GM23338 (cell line): ENCODE data around the gene KRT84. TPM values are rescaled to one million over a fixed set of nuclear protein-coding genes. Genes with fewer than 3 reads are reported as not detected.

Source experiments
- ATAC-seq: fragments of 200-7000 bp; cut with Tn5 transposase; 3 replicates; pipeline ENCODE4 v1.9.1; 2020
- DNase-seq: peaks from one replicate; pipeline ENCODE4 v3.0.0-alpha.2; 2015; ENCODE audit warnings: low spot score
- H2AFZ ChIP-seq: fragments of 200-600 bp; sonication (generic); 2 replicates; pipeline ENCODE4 v1.8.0; 2016; ENCODE audit warnings: antibody characterized with exemption, mild to moderate bottlenecking, moderate library complexity
- H3F3A ChIP-seq: fragments of 200-600 bp; sonication (generic); replicated peaks from 2 replicates; pipeline ENCODE4 v1.8.0; 2017; ENCODE audit warnings: antibody characterized with exemption, mixed run types, low read depth
- H3K27ac ChIP-seq: fragments of 200-600 bp; sonication (generic); 2 replicates; pipeline ENCODE4 v1.6.1; 2016; ENCODE audit warnings: low read depth
- H3K27me3 ChIP-seq: fragments of 200-600 bp; sonication (generic); 2 replicates; pipeline ENCODE4 v1.8.0; 2016; ENCODE audit warnings: mild to moderate bottlenecking, mixed run types, moderate library complexity; ENCODE audit not compliant: insufficient read depth
- H3K36me3 ChIP-seq: fragments of 200-600 bp; sonication (generic); 2 replicates; pipeline ENCODE4 v1.8.0; 2016; ENCODE audit warnings: mild to moderate bottlenecking; ENCODE audit not compliant: insufficient read depth
- H3K4me1 ChIP-seq: fragments of 200-600 bp; sonication (generic); 2 replicates; pipeline ENCODE4 v1.8.0; 2016; ENCODE audit warnings: mild to moderate bottlenecking, moderate library complexity; ENCODE audit not compliant: insufficient read depth
- H3K4me2 ChIP-seq: fragments of 200-600 bp; sonication (generic); 2 replicates; pipeline ENCODE4 v1.7.1; 2017; ENCODE audit warnings: mixed run types
- H3K4me3 ChIP-seq: fragments of 200-600 bp; sonication (generic); 2 replicates; pipeline ENCODE4 v1.6.1; 2016; ENCODE audit warnings: mixed run types
- H3K79me2 ChIP-seq: fragments of 200-600 bp; sonication (generic); replicated peaks from 2 replicates; pipeline ENCODE4 v1.8.0; 2017; ENCODE audit warnings: mild to moderate bottlenecking; ENCODE audit not compliant: insufficient read depth
- H3K9me2 ChIP-seq: fragments of 200-600 bp; sonication (generic); 2 replicates; pipeline ENCODE4 v1.8.0; 2017; ENCODE audit not compliant: insufficient read depth
- H4K20me1 ChIP-seq: fragments of 200-600 bp; sonication (generic); replicated peaks from 2 replicates; pipeline ENCODE4 v1.8.0; 2017; ENCODE audit warnings: mild to moderate bottlenecking; ENCODE audit not compliant: insufficient read depth
- H3K27ac Mint-ChIP-seq: 2 replicates; pipeline ENCODE4 v1.8.0; 2020; ENCODE audit warnings: inconsistent platforms, mild to moderate bottlenecking, moderate library complexity, mixed read lengths
- H3K27me3 Mint-ChIP-seq: 3 replicates; pipeline ENCODE4 v1.8.0; 2022; ENCODE audit warnings: low read depth, mild to moderate bottlenecking, moderate library complexity, mixed read lengths, inconsistent platforms; ENCODE audit not compliant: insufficient read depth, poor library complexity
- H3K36me3 Mint-ChIP-seq: 3 replicates; pipeline ENCODE4 v1.8.0; 2021; ENCODE audit warnings: low read depth, mild to moderate bottlenecking, inconsistent platforms, moderate library complexity, mixed read lengths
- H3K4me1 Mint-ChIP-seq: 3 replicates; pipeline ENCODE4 v1.8.0; 2020; ENCODE audit warnings: mild to moderate bottlenecking, inconsistent platforms, mixed read lengths
- H3K4me3 Mint-ChIP-seq: 3 replicates; pipeline ENCODE4 v1.8.0; 2021; ENCODE audit warnings: moderate library complexity, mild to moderate bottlenecking, inconsistent platforms, mixed read lengths
- H3K9me3 Mint-ChIP-seq: 3 replicates; pipeline ENCODE4 v1.8.0; 2020; ENCODE audit warnings: moderate library complexity, mild to moderate bottlenecking, inconsistent platforms, mixed read lengths
- CREB1 ChIP-seq: fragments of 250-450 bp; sonication (Bioruptor Pico); IDR thresholded peaks from 2 replicates; pipeline ENCODE4 v1.5.0; 2020; ENCODE audit warnings: low read depth, mild to moderate bottlenecking, moderate library complexity
- CTCF ChIP-seq, 2 experiments: fragments of 200-600 bp in 1 of 2; sonication (generic) in 1 of 2; conservative IDR thresholded peaks; 2 replicates each; pipeline versions ENCODE4 v1.5.1 to v1.6.1; 2016 to 2017; ENCODE audit warnings: antibody characterized with exemption in 2 of 2, low read depth in 2 of 2, mild to moderate bottlenecking in 2 of 2, moderate library complexity in 1 of 2
- EZH2 ChIP-seq: fragments of 200-600 bp; sonication (generic); IDR thresholded peaks from one replicate; pipeline ENCODE4 v1.8.0; 2017; ENCODE audit warnings: antibody characterized with exemption, mild to moderate bottlenecking, low read depth; ENCODE audit not compliant: unreplicated experiment
- JUNB ChIP-seq: IDR thresholded peaks from one replicate; pipeline ENCODE4 v1.6.1; 2016; ENCODE audit warnings: antibody characterized with exemption; ENCODE audit not compliant: unreplicated experiment
- NANOG ChIP-seq: IDR thresholded peaks from 2 replicates; pipeline ENCODE4 v1.6.1; 2016; ENCODE audit warnings: antibody characterized with exemption, borderline replicate concordance
- POLR2AphosphoS5 ChIP-seq: IDR thresholded peaks from 2 replicates; pipeline ENCODE4 v1.6.1; 2016; ENCODE audit warnings: antibody characterized with exemption, low read depth
- STAT1 ChIP-seq: IDR thresholded peaks from one replicate; pipeline ENCODE4 v1.6.1; 2016; ENCODE audit warnings: antibody characterized with exemption; ENCODE audit not compliant: unreplicated experiment
- ZNF114 ChIP-seq: fragments of 250-450 bp; sonication (Bioruptor Pico); IDR thresholded peaks from 2 replicates; pipeline ENCODE4 v1.5.0; 2020; ENCODE audit warnings: mild to moderate bottlenecking, moderate library complexity
- ZNF331 ChIP-seq: fragments of 250-450 bp; sonication (Bioruptor Pico); IDR thresholded peaks from 2 replicates; pipeline ENCODE4 v1.5.0; 2020; ENCODE audit warnings: low read depth, mild to moderate bottlenecking, moderate library complexity
- polyA plus RNA-seq: library from polyadenylated mRNA; unstranded; fragments of >200 nt; fragmentation: Nextera tagmentation; extraction: Ambion mirVana; gene quantifications from 2 replicates; pipeline ENCODE4 v1.2.1, GENCODE V29; 2016
- total RNA-seq: library from RNA; depleted of rRNA; stranded (reverse); fragments of >200 nt; shearing (Covaris generic); gene quantifications from 2 replicates; pipeline ENCODE4 v1.2.3, GENCODE V29; 2014
- TF ChIP-seq, protein P1 (sequence below): IDR thresholded peaks from 2 replicates; pipeline ENCODE4 v1.6.1; 2016; ENCODE audit warnings: antibody characterized with exemption
- TF ChIP-seq, protein P2 (sequence below): IDR thresholded peaks from one replicate; pipeline ENCODE4 v1.6.1; 2018; ENCODE audit warnings: antibody characterized with exemption; ENCODE audit not compliant: unreplicated experiment

KRT84 gene
- total and polyA plus RNA-seq, 2 experiments from 2014 or later: not detected

DNA sequence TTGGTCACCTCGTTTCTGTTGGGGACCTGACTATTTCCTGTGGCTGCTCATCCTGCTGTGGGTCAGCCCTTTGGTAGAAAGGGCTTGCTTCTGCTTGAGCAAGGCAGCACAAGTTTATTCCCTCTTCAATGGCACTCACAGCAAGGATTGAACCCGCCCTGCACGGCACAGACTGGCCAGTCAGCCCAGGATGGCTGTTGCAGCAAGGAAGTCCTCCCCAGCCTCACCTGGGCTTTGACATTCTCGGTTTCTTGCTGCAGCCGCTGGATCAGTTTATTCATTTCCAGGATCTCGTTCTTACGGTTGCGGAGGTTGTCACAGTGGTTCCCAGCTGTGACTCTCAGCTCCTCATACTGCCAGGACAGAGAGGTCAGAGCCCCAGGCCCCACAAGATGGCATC, 11.2 kb upstream of the KRT84 start:
- DNase-seq (no peak), ATAC-seq (no peak)
- H3K27me3 ChIP-seq: no peaks in the 10 kb centered on the region
- H3K27me3 Mint-ChIP-seq: peaks cover 3% of the 10 kb centered on the region
- no peaks in the 10 kb centered on the region; the same call in 2 of the 3 replicates for H3K4me1 Mint-ChIP-seq
- H3K4me3 Mint-ChIP-seq: no peak overlapping the region
- H3K36me3 ChIP-seq: no peaks in the 10 kb centered on the region
- H3K27ac ChIP-seq: no peak overlapping the region
- H3K79me2 ChIP-seq: no peaks in the 10 kb centered on the region
- no peaks in the 10 kb centered on the region; the same call in 1 of the 3 replicates for H3K9me3 Mint-ChIP-seq
- no peaks in the 10 kb centered on the region for H3K9me2 ChIP-seq
- no peak overlapping the region for H3K4me3 ChIP-seq
- H4K20me1 ChIP-seq: no peaks in the 10 kb centered on the region
- H3K4me2 ChIP-seq: no peak overlapping the region
- no peak for TF ChIP-seq ZNF331 (CRISPR knock-in tag)
- TF ChIP-seq STAT1: no peak
- no peak for TF ChIP-seq EZH2
- no peak for TF ChIP-seq ZNF114 (CRISPR knock-in tag)
- TF ChIP-seq JUNB: no peak
- no peak for TF ChIP-seq POLR2AphosphoS5
- H2AFZ ChIP-seq: no peak overlapping the region
- no peaks in the 10 kb centered on the region for H3K4me1 ChIP-seq
- H3F3A ChIP-seq: no peaks in the 10 kb centered on the region
- no peaks in the 10 kb centered on the region for H3K36me3 Mint-ChIP-seq
- H3K27ac Mint-ChIP-seq: no peak overlapping the region

DNA sequence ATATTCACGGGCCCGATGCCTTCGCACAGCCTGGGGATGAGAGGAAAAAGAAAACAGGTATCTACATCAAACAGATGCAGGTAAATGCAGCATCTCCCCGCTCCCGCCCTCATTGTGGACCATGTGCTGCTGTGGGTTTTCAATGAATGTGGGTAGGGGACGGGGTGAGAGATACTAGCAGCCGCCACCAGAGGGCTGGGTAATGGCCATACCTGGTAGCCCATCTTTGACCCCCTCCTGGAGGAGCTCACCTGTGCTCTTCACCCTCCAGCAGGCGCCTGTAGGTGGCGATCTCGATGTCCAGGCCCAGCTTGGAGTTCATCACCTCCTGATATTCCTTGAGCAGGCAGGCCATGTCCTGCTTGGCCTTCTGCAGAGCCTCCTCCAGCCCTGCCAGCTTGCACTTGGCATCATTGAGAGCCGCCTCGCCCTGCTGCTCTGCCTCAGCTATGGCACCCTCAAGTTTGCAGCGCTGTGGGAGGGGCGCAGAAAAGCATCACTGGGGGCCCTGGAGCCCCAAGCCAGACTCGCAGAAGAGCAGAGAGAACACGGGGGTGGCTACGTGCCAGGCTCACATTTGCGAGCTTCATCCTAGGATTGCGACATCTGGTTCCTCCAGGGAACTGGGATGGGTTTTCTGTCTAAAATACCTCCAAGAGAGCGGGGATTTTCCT, 10.4 kb upstream of the KRT84 start:
- Histone ChIP-seq H3K4me2 (no peak overlapping the region), H3K4me3 (no peak overlapping the region), H3K9me2 (no peaks in the 10 kb centered on the region), H3K36me3 (no peaks in the 10 kb centered on the region), H3F3A (no peaks in the 10 kb centered on the region), H3K27me3 (no peaks in the 10 kb centered on the region), H3K27ac (no peak overlapping the region), H2AFZ (peak overlapping the region; percentile 91), H3K4me1 (no peaks in the 10 kb centered on the region), H3K79me2 (no peaks in the 10 kb centered on the region), H4K20me1 (no peaks in the 10 kb centered on the region)
- Mint-ChIP-seq H3K27me3 (peaks cover 3% of the 10 kb centered on the region), H3K36me3 (no peaks in the 10 kb centered on the region), H3K27ac (no peak overlapping the region), H3K4me1 (no peaks in the 10 kb centered on the region; the same call in 2 of the 3 replicates), H3K9me3 (no peaks in the 10 kb centered on the region; the same call in 1 of the 3 replicates), H3K4me3 (no peak overlapping the region)
- DNase-seq: peak; percentile 96
- ATAC-seq: peak; percentile 98
- TF ChIP-seq CREB1 (CRISPR knock-in tag): peak; percentile 45; the same call in 1 of the 2 replicates
- peak; percentile 85 to 89 for TF ChIP-seq CTCF (conservative IDR thresholded peaks at IDR 0.05; ENCODE audit: low read depth in 2 of 2)
- no peak for TF ChIP-seq NANOG
- TF ChIP-seq, protein P1, sequence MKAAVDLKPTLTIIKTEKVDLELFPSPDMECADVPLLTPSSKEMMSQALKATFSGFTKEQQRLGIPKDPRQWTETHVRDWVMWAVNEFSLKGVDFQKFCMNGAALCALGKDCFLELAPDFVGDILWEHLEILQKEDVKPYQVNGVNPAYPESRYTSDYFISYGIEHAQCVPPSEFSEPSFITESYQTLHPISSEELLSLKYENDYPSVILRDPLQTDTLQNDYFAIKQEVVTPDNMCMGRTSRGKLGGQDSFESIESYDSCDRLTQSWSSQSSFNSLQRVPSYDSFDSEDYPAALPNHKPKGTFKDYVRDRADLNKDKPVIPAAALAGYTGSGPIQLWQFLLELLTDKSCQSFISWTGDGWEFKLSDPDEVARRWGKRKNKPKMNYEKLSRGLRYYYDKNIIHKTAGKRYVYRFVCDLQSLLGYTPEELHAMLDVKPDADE: no peak
- TF ChIP-seq, protein P2, sequence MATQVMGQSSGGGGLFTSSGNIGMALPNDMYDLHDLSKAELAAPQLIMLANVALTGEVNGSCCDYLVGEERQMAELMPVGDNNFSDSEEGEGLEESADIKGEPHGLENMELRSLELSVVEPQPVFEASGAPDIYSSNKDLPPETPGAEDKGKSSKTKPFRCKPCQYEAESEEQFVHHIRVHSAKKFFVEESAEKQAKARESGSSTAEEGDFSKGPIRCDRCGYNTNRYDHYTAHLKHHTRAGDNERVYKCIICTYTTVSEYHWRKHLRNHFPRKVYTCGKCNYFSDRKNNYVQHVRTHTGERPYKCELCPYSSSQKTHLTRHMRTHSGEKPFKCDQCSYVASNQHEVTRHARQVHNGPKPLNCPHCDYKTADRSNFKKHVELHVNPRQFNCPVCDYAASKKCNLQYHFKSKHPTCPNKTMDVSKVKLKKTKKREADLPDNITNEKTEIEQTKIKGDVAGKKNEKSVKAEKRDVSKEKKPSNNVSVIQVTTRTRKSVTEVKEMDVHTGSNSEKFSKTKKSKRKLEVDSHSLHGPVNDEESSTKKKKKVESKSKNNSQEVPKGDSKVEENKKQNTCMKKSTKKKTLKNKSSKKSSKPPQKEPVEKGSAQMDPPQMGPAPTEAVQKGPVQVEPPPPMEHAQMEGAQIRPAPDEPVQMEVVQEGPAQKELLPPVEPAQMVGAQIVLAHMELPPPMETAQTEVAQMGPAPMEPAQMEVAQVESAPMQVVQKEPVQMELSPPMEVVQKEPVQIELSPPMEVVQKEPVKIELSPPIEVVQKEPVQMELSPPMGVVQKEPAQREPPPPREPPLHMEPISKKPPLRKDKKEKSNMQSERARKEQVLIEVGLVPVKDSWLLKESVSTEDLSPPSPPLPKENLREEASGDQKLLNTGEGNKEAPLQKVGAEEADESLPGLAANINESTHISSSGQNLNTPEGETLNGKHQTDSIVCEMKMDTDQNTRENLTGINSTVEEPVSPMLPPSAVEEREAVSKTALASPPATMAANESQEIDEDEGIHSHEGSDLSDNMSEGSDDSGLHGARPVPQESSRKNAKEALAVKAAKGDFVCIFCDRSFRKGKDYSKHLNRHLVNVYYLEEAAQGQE: no peak
